Measurements from ENCODE around the gene PSG3.
"Not testable (repeated sequence)": the region's sequence is repeated elsewhere in the genome, so short reads cannot be mapped to it uniquely, and the experiment has no call there.

The PSG3 gene

DNA sequence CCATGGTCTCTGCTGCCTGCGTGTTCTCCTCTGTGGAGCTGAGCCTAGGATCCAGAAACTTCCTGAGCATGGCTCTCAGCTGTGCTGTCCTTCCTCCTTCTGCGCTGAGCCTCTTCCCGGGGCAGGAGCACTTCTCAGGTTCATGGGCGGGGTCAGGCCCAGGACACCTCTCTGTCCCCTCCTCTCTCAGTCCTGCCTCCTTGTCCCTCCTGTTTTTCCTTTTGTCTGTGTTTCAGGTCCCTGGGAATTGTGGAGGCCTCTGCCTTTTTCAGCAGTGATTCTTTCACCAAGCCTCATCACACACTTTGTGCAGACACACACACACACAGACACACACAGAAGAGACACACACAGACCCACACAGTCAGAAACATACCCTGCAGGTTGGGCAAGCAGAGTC, at the start of gene PSG3:
TSS of gene PSG3 (minus strand) at position 101 of the 400 bp plus-strand sequence. CDS start at position 4, 97 bp downstream.
- DNase-seq (ENCODE audit: low read depth) = not testable (repeated sequence)

DNA sequence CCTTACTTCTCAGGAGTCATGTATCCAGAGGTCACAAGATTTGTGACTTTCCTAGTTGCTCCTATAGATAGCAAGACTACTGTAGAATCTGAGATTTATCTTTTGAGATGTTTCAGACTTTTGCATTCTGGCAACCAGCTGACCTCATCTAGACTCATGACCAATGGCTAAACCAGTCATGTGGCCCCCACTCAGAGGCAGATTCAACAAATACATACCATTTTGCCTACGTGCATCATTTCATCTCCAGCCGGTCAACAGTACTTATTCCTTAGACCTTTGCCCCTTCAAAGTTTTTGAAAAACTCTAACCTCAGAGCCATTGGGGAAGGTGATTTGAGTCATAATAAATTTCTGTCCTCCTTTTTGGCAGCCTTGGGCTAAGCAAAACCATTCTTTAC, 48.5 kb upstream of the PSG3 start:
- DNase-seq (ENCODE audit: low read depth) = not testable (repeated sequence)

DNA sequence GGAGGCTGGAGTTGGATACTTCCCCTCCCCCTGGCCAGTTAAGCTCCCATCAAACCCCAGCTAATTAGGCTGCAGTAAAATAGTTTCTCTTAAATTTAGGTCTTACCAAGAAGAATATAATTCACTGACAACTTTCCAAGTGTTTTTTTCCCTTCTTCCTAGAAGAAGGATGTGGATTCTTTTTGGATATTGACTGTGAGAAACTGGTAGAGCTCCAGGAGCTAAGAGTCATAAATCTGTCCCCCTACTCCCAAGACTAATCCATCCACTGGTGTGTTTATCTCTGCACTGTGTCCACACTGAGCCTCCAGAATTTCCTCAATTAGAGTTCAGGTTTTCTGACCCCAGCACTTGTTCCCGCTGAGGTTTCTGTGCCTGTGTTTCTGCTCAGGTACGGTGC, 47.5 kb upstream of the PSG3 start:
- not testable (repeated sequence) for DNase-seq (ENCODE audit: low read depth)

DNA sequence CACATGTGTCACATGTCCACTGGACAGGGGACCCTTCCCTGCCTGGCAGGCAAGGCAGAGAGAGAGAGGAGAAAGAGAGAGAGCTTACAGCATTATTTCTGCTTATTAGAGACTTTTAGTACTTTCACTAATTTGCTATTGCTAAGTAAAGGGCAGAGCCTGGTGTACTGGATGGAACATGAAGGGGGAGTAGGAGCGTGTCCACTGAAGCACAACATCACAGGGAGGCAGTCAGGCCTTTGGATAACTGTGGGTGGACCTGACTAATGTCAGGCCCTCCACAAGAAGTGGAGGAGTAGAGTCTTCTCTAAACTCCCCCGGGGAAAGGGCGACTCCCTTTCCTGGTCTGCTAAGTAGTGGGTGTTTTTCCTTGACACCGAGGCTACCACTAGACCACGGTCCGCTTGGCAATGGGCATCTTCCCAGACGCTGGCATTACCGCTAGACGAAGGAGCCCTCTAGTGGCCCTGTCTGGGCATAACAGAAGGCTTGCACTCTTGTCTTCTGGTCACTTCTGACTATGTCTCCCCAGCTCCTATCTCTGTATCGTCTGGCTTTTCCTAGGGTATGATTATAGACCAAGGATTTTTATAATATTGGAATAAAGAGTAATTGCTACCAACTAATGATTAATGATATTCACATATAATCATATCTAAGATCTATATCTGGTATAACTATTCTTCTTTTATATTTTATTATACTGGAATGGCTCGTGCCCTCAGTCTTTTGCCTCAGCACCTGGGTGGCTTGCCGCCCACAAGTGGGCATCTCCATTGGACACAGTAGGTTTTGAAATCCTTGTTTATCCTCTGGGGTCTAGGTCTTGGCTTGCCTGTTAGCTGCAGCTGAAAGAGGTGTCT, 36.7 kb upstream of the PSG3 start:
- peak; percentile 4 for DNase-seq (ENCODE audit: low read depth)

DNA sequence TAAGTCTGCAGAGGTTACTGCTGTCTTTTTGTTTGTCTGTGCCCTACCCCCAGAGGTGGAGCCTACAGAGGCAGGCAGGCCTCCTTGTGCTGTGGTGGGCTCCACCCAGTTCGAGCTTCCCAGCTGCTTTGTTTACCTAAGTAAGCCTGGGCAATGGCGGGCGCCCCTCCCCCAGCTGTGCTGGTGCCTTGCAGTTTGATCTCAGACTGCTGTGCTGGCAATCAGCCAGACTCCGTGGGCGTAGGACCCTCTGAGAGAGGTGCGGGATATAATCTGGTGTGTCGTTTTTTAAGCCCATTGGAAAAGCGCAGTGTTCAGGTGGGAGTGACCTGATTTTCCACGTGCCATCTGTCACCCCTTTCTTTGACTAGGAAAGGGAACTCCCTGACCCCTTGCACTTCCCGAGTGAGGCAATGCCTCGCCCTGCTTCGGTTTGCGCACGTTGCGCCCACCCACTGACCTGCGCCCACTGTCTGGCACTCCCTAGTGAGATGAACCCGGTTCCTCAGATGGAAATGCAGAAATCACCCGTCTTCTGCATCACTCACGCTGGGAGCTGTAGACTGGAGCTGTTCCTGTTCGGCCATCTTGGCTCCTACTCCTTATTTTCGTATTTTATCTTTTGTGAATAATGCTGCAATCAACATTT, 34.4 kb upstream of the PSG3 start:
- not testable (repeated sequence) for DNase-seq (ENCODE audit: low read depth)

DNA sequence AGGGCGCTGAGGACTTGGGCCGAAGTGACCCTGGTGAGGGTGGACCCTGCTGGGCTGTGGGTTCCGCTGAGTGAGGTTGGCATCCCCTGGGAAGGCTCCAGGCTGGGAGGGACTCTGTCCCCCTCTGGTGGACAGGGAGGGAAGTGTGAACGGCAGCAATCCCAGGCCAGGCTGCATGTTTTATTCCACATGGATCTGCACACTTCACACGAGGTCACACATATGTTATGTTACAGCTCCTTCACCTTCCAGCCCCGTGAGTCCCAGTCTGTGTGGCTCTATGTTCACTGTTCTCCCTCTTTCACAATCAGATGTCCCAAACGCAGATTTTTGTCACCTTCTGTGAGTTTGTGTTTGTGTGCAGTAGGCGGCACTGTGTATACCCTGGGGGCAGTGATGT, 27.0 kb upstream of the PSG3 start:
- DNase-seq (ENCODE audit: low read depth) = not testable (repeated sequence)

DNA sequence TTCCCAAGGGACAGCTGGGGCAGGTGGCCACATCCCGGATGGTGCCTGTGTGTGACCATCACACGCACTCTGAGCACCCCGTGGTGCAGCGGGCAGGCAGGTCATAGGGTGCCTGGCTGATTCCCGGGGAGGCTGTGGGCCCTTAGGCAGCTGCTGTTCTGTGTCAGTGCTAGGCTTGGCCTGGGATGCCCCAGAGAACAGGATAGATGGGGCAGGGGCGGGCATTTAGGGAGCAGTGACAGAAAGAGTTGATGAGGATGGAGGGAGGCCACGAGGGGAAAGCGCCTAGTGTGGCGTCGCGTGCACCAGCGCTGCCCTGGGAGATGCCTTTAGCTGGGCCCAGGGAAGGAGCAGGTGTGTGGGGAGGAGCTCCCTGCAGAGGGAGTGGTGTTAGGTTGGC, 26.6 kb upstream of the PSG3 start:
- DNase-seq (ENCODE audit: low read depth) = not testable (repeated sequence)

DNA sequence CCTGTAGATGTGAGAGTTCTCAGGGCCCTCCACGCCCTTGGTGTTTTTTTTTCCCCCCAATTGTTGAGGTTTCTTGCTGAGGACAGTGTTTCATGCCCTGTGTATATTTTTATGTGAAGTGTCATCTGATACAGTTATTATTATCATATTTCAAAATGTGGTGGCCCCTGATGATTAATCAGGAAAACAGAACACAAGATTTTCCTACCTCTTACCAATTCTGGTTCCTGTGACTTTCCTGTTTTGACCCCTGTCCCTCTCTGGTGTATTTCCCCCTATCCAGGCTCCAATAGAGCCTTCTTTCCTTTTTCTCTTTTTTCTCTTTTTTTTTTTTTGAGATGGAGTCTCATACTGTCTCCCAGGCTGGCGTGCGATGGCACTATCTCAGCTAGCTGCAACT, 24.6 kb upstream of the PSG3 start:
- DNase-seq (ENCODE audit: low read depth) = no peak

DNA sequence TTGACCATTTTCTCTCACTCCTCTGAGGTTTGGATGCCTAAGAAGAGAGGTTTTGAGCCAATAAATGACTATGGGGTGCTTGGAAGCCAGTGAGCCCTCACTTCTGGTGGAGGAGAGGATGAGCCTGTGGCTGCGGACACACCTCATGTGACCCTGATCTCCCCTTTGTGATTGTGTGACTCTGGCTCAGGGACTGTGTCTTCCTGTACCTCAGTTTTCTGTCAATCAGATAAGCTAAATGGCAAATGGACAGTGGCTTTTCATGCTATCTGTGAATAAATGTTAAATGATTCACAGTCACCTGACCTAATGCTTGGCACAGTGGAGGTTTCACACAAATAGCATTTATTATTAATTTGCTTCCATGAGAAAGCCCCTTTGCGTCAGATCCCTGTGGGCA, 22.5 kb upstream of the PSG3 start:
- no peak for DNase-seq (ENCODE audit: low read depth)

DNA sequence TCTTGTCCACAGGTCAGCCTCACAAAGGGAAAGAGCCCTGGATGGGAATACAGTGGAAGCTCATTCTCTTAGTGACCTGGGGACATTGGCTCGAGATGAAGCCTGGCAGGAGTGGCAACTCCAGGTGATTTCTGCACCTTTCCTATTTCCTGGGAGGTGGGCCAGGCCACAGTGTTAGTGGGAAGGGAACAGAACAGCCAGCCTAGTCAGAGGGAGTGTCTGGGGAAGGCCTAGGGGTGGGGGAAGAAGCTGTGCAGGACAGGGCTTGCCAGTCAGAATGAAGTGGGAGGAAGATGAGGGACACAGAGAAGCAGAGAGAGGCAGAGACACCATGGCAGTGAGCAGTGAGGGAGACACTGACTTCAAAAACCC, 21.6 kb upstream of the PSG3 start:
- DNase-seq (ENCODE audit: low read depth) = not testable (repeated sequence)

DNA sequence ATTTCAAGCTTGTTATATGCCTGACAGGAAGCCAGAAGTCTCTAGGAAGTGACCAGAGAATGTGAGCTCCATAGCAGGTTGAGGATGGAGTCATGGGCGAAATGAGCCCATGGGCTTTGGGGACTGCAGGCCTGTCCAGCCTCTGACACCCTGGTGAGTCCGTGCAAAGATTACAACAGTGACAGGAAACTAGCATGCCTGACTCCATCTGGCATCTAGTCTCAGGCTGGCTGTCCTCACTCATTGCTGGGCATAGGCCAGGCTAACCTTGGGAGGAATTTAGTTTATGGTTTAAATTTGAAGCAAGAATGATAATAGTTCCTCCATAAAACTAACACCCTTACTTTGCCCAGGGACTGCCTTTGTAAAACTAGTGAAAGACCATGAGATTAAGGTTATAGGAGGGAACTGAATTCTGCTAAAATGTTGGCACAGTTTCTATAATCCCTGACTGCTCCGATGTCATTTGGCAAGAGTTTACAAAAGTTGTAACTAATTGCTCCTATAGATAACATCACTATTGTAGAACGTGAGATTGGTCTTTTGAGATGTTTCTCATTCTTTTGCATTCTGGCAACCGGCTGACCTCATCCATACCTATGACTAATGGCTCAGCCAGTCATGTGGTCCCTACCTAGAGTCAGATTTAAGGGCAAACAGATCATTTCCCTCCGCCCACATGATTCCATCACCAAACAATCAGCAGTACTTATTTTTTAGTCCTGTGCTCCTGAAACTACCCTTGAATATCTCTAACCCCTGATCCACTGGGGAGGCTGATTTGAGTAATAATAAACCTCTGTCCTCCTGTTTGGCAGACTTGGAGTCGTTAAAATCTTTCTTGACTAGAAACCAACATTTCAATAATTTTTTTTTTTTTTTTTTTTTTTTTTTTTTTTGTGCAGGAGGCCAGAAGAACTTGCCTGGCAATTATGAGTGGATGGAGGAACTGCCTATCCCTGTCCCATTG, 21.0 kb upstream of the PSG3 start:
- not testable (repeated sequence) for DNase-seq (ENCODE audit: low read depth)

DNA sequence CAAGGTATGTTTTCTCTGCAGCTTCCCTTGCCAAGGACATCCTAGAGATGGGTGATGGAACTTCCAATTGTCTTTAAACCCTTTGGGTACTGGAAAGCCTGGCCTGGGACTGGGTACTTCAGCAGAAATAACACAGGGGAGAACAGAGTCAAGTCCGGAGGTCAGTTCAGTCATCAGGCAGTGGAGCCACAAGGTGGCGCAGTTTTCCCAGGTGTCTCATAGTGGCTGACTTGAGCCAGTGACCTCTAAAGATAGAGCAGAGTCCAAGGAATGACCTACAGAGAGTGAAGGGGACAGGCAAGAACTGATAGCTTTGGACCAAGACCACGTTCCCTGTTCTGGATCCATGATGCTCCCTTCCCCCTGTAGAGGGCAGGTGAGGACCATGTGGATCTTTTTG, 18.4 kb upstream of the PSG3 start:
- not testable (repeated sequence) for DNase-seq (ENCODE audit: low read depth)

DNA sequence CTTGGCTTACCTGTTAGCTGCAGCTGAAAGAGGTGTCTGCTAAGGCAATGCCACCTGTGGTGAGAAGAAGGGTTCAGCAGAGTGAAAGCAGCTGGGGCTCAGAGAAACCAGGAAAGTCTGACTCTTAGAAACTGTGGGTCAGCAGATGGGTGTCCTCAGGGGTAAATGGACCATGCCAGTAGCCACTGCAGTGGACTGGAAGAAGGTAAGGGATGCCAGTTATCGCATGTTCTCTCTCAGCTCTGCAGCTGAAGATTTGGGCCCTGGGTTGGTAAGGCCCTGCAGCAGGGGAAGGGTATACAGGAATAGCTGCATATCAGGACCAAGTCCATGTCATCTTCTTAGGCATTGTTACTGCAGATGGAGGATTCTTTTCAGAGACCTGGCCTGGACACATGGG, 12.0 kb upstream of the PSG3 start:
- DNase-seq (ENCODE audit: low read depth) = not testable (repeated sequence)

DNA sequence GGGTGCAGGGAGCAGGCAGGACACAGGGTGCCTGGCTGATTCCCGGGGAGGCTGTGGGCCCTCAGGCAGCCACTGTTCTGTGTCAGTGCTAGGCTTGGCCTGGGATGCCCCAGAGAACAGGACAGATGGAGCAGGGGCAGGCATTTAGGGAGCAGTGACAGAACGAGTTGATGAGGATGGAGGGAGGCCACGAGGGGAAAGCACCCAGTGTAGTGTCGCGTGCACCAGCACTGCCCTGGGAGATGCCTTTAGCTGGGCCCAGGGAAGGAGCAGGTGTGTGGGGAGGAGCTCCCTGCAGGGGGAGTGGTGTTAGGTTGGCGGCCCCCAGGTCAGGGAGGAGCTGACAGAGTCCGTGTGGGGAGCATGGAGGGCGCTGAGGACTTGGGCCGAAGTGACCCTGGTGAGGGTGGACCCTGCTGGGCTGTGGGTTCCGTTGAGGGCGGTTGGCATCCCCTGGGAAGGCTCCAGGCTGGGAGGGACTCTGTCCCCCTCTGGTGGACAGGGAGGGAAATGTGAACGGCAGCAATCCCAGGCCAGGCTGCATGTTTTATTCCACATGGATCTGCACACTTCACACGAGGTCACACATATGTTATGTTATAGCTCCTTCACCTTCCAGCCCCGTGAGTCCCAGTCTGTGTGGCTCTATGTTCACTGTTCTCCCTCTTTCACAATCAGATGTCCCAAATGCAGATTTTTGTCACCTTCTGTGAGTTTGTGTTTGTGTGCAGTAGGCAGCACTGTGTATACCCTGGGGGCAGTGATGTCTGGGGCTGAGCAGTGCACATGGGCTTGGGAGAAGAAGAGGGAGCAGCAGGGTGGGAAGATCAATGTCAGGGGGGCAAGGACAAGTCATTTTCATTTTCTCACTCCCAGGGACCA, 1.7 kb upstream of the PSG3 start:
- DNase-seq (ENCODE audit: low read depth) = not testable (repeated sequence)

DNA sequence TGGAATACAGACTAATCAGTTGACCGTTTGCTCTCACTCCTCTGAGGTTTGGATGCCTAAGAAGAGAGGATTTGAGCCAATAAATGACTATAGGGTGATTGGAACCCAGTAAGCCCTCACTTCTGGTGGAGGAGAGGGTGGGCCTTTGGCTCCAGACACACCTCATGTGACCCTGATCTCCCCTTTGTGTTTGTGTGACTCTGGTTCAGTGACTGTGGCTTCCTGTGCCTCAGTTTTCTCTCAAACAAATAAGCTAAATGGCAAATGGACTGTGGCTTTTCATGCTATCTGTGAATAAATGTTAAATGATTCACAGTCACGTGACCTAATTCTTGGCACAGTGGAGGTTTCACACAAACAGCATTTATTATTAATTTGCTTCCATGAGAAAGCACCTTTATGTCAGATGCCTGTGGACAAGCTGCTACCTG, 2.7 kb downstream of the PSG3 start:
- not testable (repeated sequence) for DNase-seq (ENCODE audit: low read depth)

DNA sequence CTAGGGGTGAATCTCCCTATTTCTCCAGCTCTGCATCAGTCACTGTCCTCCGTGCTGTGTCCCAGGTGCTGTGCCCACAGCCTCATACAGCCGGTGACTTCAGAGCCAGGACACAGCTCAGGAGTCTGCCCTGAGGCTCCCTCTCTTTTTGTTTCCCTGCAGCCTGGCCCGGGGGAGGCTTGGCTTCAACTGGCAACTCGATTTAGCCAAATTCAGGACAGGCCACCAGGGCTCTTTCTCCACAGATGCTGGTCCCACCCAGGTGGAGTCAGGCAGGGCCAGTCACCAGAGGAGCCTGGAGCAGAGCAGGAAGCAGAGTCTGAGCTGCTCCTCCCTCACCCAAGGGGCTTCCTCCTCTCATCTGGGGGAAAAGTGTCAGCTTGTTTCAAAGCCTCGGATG, 11.9 kb downstream of the PSG3 start:
- DNase-seq (ENCODE audit: low read depth) = not testable (repeated sequence)

DNA sequence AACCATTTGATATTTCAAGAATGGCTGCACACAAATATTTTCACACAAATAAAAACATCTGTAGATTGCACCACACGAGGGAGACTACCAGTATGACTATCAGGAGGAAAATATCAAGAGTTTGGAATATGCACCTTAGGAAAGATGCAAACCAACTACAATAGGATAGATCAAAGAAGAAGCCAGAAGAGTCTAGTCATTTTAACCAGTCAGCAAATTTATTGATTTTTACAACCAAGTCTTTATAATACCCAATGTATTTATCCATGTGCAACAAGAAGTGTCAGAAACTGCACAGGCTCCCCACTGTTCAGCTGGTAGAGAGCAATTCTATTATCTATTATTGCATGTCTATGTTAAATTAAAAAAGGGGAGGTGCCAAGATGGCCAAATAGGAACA, 26.3 kb downstream of the PSG3 start:
- DNase-seq (ENCODE audit: low read depth) = not testable (repeated sequence)

DNA sequence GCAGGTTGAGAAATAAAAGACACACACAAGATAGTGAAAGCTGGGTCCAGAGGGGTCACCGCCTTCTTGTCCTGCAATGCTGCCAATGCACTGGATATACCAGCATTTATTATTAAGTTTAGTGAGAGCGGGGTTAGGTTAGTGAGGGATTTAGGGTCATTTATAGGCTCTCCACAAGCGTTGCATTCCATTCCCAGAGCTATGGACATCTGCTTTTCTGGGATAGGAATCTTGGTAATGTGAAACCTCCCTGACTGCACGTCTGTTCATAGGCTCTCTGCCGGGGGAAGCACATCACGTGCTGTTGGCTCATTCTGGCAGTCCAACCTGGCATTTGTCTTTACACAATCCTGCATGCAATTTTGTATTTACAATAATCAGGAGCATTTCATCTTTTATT, 27.5 kb downstream of the PSG3 start:
- DNase-seq (ENCODE audit: low read depth) = not testable (repeated sequence)

DNA sequence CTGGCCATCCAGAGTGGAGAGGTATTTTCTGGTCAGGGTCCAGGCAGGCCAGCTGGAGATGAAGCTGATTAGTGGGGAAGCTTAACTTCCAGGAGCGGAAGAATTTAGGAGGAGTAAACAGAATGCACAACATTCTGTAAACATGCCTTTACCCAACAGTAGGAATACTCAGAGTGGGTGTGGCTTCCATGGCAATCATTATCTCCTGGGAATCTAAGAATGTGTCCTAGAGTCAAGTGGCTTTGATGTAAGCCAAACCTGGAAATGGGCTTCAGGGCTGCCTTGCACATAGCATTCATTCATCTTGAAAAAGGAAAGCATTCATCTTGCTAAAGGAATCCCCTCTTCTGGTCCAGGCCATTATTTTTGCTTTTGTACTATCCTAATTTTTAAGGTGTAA, 29.3 kb downstream of the PSG3 start:
- not testable (repeated sequence) for DNase-seq (ENCODE audit: low read depth)

DNA sequence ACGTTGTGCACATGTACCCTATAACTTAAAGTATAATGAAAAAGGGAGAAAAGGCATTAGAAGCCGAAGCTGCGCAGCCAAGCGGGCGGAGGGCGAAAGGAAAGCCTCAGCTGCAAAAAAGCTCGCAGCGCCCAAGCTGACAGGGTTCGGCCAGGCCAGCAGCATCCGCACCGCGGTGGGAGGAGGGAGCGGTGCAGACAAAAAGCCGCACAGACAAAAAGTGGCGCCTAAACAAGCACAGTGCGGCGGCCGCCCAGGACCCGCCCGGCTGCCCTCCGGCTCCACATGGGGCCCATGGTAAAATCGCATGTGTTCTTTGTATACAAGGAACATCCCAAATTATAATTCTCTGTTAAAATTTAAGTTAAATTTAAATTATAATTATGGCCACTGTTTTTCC, 42.4 kb downstream of the PSG3 start:
- DNase-seq (ENCODE audit: low read depth) = no peak

DNA sequence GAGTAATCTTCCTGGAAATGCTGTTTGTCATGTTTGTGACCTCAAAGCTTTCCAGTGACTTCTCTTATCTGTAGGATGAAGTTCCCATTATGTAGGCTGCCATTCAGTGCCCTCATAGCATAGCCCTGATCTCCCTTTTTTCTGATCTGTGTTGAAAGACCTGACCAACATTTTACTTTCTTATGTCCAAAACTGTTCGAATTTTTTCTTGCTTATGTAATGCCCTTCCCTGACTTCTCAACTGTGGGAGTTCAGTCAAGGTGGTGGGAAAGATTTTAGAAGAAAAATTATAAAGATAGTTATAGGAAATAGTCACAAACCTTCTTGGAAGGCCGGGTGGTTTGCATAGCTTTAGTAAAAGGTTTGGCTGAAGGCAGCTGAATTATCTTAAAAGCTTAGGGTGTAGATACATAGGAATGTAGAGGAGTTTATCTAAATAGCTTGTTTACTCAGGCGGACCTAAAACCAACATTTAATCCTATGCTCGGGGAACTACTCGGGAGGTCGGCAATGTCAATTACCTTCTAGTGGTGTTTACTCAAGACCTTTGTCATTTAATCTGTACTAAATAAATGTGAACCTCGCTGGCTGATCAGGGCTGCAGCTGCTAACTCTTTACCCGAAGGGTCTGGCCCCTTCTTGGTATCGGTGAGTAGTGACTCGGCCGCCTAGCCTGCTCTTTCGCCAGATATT, 44.3 kb downstream of the PSG3 start:
- no peak for DNase-seq (ENCODE audit: low read depth)

Measured in stimulated activated CD8-positive, alpha-beta memory T cell treated with anti-CD3 and anti-CD28 coated beads, Interleukin-12 subunit alpha, Interleukin-12 subunit beta, amount 100 ng/mL, for 1 hour (primary cell).